Measurements from ENCODE around the gene PRRT1.

GRCh38 chr6:32116674-32117073 lies 35.1 kb downstream of the PRRT1 start:
- TF ChIP-seq POLR2A (IDR thresholded peaks at IDR 0.05; ENCODE audit: low read depth): no peak
- TF ChIP-seq EP300 (IDR thresholded peaks at IDR 0.05): no peak
- TF ChIP-seq, protein P1, sequence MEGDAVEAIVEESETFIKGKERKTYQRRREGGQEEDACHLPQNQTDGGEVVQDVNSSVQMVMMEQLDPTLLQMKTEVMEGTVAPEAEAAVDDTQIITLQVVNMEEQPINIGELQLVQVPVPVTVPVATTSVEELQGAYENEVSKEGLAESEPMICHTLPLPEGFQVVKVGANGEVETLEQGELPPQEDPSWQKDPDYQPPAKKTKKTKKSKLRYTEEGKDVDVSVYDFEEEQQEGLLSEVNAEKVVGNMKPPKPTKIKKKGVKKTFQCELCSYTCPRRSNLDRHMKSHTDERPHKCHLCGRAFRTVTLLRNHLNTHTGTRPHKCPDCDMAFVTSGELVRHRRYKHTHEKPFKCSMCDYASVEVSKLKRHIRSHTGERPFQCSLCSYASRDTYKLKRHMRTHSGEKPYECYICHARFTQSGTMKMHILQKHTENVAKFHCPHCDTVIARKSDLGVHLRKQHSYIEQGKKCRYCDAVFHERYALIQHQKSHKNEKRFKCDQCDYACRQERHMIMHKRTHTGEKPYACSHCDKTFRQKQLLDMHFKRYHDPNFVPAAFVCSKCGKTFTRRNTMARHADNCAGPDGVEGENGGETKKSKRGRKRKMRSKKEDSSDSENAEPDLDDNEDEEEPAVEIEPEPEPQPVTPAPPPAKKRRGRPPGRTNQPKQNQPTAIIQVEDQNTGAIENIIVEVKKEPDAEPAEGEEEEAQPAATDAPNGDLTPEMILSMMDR (IDR thresholded peaks at IDR 0.05): peak in 1 of 3 experiments; percentile 34

All from esophagus muscularis mucosa (tissue), 4 donors.